DMS 273 (cell line): Measurements from ENCODE around the gene KNDC1.
"Not testable (repeated sequence)": the region's sequence is repeated elsewhere in the genome, so short reads cannot be mapped to it uniquely, and the experiment has no call there.

Experiments
- DNase-seq: peaks from one replicate; lab custom pipeline; 2025; ENCODE audit not compliant: unreplicated experiment; lab: John Stamatoyannopoulos, UW

Gene KNDC1

DNA sequence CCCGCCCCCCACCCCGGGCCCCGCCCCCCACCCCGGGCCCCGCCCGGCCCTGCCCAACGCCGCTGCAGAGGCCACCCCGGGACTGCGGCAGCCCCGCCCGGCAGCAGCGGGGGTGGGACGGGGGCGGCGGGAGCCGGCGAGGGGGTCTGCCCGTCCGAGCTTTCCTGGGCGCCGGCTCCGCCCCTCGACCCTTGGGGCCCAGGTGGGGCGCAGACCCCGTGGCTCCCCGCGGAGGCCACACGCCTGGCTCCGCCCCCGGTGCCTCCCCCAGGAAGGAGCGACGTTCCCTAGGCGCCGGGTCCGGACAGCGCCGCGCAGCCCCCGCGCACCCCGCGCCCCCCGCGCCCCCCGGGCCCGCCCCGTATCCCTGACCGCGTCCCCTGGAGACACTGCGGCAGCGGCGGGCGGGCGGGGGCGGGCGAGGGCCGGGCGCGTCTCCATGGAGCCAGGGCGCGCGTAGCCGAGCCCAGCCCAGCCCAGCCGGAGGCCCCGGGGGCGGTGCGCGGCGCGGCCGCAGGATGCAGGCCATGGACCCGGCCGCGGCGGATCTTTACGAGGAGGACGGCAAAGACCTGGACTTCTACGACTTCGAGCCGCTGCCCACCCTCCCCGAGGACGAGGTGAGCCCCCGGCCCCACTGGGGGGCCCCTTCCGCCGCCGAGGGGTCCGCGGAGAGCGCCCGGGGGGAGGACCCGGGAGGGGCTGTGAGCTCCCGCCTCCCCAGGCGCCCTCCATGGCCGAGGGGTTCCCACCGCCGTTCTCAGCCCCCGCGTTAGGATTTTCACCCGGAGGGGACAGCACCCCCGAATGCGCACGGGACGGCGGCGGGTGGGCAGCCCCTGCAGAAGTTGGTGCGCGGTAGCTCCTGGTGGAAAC, at the start of gene KNDC1:
TSS of gene KNDC1 (plus strand) at position 270 of the 876 bp plus-strand sequence. CDS start at position 519, 249 bp downstream.
- peak; percentile 37 for DNase-seq

DNA sequence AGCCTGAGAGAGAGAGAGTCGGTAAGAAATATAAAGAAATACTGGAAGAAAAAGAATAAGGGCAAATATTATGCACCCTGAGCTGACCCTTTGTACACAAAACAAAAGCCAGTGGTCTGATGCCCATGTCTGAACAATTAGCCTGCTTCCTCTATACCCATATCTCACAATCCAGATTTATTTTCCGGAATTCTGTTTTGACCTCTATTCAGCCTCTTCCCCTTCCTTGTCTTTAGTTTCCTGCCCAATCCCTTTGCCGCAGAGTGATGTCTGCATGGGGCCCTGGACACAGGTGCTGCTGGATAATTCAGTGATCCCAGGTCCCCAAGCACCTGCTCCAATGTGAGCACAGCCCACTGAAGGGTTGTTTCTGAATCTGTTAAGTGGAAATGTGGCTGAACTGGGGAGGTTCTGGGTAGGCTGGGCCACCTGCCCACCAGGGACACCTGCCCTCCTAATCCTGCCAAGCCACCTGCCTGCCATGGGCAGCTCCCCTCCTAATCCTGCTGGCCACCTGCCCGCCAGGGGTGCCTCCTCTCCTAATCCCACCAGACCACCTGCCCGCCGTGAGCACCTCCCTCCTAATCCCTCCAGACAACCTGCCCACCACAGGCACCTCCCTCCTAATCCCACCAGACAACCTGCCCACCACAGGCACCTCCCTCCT, 49.3 kb upstream of the KNDC1 start:
- DNase-seq, result no peak

- DNase-seq, result not testable (repeated sequence)
These were observed 48.4 kb upstream of the KNDC1 start for GRCh38 chr10:133111640-133112039.

DNA sequence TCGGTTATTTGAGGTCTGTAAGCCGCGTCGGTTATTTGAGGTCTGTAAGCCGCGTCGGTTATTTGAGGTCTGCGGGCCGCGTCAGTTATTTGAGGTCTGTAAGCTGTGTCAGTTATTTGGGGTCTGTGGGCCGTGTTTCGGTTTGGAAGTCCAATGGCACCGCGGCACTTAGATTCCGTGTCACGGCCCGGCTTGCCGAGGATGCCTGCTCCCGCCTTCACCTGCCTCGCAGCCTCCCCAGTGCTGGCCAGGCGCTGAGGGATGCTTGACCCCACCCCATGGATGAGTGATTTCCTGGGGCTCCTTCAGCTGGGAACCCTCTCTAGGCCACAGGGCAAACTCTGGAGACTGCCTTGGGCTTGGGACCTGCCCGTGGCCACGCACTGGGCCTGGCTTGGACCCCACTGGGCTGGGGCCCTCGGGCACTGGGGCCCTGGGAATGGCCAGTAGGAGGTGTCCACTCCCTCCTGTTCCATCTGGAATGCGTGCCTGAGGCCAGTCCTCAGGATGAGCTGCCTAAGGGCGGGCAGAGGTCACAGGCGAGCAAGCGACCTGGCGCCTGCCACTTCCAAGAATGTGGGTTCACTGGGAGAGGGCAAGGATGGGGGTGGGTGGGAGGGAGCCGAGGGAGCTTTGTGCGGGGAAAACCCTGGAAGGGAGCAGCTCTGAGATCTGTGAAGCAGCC, 46.7 kb upstream of the KNDC1 start:
- DNase-seq, result no peak

GRCh38 chr10:133113847-133114246, 46.2 kb upstream of the KNDC1 start:
- DNase-seq, result no peak

GRCh38 chr10:133114251-133114650, 45.8 kb upstream of the KNDC1 start:
- DNase-seq, result no peak

DNA sequence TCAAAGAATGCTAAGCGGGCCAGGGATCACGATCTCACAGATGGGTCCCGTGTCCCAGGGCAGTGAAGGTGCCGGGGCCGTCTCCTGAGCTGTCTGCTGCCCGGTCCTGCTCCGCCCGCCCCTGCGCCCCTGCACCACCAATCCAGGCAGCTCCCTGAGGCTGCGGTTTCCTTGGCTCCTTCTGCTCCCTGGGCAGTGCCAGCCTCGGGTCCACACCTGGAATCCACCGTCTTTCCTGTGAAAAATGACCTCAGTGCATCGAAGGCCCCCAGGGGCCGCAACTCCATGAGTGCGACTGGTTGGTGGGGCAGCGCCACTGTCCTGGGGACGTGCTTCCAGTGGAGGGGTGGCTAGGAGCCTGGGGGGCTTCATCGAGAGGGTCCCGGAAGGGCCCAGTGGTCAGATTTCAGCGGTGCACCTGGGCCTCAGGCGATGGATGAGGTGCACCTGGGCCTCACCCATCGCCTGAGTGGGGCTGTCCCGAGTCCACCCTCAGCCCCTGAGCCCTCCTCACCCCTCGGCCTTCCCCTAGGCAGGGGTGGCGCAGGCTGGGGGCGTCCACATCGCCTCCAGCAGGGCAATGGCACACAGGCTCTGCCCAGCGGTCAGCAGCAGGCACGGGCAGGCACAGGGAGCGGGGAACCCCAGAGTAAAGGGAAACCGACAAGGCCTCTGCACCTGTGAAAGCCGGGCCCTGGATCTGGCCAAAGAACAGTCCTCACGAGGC, 45.1 kb upstream of the KNDC1 start:
- DNase-seq, result no peak

DNA sequence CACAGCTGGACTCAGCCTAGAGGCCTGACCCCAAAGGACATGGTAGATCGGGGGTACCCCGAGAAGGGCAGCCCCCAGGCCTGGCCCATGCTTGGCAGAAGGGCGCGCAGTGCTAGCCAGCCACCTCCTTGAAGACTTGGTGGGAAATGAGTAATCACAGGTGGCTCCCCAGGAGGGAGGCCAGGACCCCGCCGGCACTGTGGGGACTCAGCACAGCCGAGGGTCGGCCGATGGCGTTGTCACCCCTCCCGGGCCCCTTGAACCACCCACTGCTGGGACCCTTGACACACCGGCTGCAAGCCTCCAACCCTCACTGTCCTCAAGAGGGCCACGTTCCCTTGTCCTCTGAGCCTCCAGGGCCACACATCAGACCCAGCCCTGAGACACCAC, 44.6 kb upstream of the KNDC1 start:
- no peak for DNase-seq

DNA sequence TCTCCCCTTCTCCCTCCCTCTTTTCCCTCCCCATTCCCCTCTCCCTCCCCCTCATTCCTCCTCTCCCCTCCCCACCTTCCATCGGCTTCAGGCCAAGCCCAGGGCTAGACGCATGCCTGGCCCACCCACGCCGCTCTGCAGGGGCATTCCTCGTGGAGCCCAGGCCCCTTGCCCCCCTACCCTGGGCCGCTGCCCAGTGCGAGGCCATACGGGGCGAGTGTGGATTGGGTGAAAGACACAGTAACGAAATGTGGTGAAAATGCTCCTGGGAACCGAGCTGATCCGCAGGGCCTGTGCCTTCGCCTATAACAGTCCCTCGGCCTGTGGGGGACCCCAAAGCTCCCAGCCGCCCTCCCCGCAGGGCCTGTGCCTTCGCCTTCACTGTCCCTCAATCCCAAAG, 44.0 kb upstream of the KNDC1 start:
- DNase-seq, result no peak

DNA sequence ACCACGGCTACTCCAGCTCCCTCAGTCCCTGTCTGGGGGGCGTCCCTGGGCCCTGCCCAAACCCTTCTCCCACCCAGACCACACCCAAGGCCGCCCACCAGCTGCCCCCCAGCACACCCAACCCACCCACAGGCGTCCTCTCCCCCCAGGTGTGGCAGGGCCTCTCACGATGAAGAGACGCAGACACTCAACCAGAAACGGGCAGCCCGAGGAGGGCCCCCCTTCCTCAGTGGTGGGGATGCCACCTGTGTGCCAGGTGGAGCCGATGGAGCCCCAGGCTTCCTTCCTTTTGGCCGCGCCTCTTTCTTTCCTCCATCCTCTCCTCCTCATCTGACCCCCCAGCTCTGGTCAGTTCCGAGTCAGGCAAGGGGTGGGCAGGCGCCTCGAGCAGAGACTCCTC, 43.6 kb upstream of the KNDC1 start:
- no peak for DNase-seq

GRCh38 chr10:133117036-133117687, 42.9 kb upstream of the KNDC1 start:
- no peak for DNase-seq

GRCh38 chr10:133117688-133118071, 42.3 kb upstream of the KNDC1 start:
- no peak for DNase-seq

GRCh38 chr10:133121479-133121878, 38.5 kb upstream of the KNDC1 start:
- DNase-seq, result no peak

DNA sequence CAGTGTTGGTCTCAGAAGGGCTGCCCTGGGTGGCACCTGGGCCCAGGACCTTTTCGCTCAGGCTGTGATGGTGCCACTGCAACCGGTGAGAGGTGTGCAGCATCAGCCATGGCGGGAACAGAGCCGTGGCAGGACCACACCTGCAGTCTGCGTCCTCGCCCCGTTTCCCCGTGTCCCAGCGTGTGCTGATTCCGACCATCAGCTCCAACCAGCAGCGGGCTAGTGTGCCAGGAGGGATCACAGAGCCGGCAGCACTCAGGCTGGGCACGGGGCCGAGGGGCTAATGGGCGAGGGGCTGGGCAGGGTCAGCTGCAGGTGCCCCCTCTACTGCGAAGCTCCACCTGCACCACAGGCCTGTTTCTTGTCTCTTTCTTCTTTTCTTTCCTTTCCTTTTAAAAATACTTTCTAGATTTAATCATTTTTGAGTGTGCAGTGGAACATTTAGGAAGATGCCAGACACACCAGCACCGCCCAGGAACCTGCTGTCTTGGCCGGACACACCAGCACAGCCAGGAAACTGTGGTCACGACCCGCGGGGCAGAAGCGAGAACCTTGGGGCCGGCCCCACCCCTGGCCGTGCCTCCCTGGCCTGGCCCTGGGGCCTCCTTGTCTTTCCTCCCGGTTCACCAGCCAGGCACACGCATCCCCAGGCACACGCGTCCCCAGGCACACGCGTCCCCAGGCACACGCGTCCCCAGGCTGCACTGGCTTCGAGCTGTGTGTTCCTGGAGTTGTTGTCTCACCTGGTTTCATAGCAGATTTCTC, 37.7 kb upstream of the KNDC1 start:
- no peak for DNase-seq

GRCh38 chr10:133123050-133123745, 36.8 kb upstream of the KNDC1 start:
- DNase-seq, result no peak

GRCh38 chr10:133123746-133124356, 36.2 kb upstream of the KNDC1 start:
- DNase-seq, result no peak

GRCh38 chr10:133124357-133125211, 35.4 kb upstream of the KNDC1 start:
- peak; percentile 35 for DNase-seq

DNA sequence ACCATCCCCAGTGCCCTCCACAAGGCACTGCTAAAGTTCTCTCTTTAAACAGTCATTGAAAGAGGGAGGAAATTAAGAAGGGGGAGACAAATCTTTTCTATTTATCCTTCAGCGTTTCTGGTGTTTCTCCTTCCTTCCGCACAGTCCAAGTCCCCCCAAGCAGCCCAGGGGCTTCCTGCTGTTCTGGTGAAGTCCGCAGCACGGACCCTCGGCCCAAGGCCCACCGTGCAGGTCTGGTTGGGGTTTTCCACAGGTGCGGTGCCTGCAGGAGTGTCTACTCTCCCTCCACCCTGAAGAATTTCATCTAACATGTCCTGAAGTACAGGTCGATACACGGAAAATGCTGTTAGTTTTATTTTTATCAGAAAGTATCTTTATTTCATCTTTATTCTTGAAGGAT, 34.1 kb upstream of the KNDC1 start:
- DNase-seq, result no peak
